ENCODE measurements around the gene CTR9.

DNA sequence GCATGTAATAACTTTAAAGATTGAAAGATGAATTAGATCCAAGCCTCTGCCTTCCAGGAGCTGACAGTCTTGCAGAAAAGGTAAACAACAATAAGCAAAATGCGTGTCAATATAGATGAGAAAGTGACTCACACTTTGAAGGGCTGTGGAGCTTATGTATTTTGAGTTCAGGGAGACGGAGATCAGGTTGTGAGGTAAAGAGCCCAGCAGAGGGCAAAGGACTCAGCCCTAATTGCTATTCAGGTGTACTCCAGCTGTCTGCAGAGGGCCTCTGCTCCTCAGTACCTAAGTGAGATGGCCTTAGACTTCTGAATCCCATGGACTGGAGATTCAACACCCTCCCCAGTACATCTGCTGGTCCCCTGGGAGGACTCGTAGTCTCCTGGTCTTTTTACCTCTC is 22.9 kb upstream of the CTR9 start:
- TF ChIP-seq REST (IDR thresholded peaks at IDR 0.05; ENCODE audit: insufficient read depth in 1 of 2, low read depth in 2 of 2, low read length in 2 of 2) (no peak), TAF1 (IDR thresholded peaks at IDR 0.05; ENCODE audit: borderline replicate concordance, insufficient read depth, low read length) (no peak), POLR2AphosphoS5 (IDR thresholded peaks at IDR 0.05; ENCODE audit: low read depth, low read length) (no peak), SIN3A (IDR thresholded peaks at IDR 0.05; ENCODE audit: borderline replicate concordance, insufficient read depth, low read length) (no peak), FOXP2 (optimal IDR thresholded peaks at IDR 0.05; ENCODE audit: borderline replicate concordance, extremely low read depth, extremely low read length, insufficient read depth) (no peak)
